ENCODE measurements around the gene TRIM24. TPM values are rescaled to one million over a fixed set of nuclear protein-coding genes. Genes with fewer than 3 reads are reported as not detected.

The TRIM24 gene
- total and polyA plus RNA-seq, 2 of the 13 experiments (the other 11 are each of a cell fraction or from before 2014, with no cell fraction given): 100 to 106 TPM

DNA sequence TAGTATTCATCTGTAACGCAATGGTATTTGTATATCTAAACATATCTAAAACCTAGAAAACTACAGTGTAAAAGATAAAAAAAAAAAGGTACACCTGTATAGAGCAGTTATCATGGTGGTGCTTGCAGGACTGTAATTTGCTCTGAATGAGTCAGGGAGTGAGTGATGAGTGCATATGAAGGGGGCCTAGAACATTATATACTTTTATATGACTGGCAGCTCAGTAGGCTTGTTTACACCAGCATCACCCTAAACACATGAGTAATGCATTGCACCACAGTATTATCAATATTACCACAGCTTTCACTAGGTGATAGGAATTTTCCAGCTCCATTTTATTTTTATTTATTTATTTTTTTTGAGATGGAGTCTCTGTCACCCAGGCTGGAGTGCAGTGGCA lies 40.8 kb downstream of the TRIM24 start (continued):
- TF ChIP-seq ZNF770 (CRISPR knock-in tag; IDR thresholded peaks at IDR 0.05) (no peak), FOSL2 (CRISPR knock-in tag; IDR thresholded peaks at IDR 0.05) (peak; percentile 30; the same call in 1 of the 2 replicates), NR2F1 (CRISPR knock-in tag; IDR thresholded peaks at IDR 0.05) (no peak), CERS6 (CRISPR knock-in tag; IDR thresholded peaks at IDR 0.05) (no peak), ZNF446 (CRISPR knock-in tag; IDR thresholded peaks at IDR 0.05) (no peak), RBM22 (optimal IDR thresholded peaks at IDR 0.05; ENCODE audit: low read length) (peak; percentile 11), GRHL1 (CRISPR knock-in tag; conservative IDR thresholded peaks at IDR 0.05) (no peak), CEBPB (IDR thresholded peaks at IDR 0.05; ENCODE audit: borderline replicate concordance, low read depth, low read length) (0 out of 2 replicates have a peak, but pooled peaks have one; percentile 15), PHF8 (CRISPR knock-in tag; IDR thresholded peaks at IDR 0.05) (no peak), REST (IDR thresholded peaks at IDR 0.05; ENCODE audit: borderline replicate concordance in 1 of 2, low read depth in 1 of 2, low read length in 2 of 2) (no peak), AGO2 (optimal IDR thresholded peaks at IDR 0.05; ENCODE audit: low read depth, low read length) (peak; percentile 4), NFE2L2 (IDR thresholded peaks at IDR 0.05; ENCODE audit: low read length) (no peak)
